Cardiac muscle cell (in vitro differentiated cells and primary cell): ENCODE measurements around the gene DDC. TPM values are rescaled to one million over a fixed set of nuclear protein-coding genes. Genes with fewer than 3 reads are reported as not detected.

Experiments used
- DNase-seq, 2 donors: peaks; one replicate each; pipeline versions ENCODE4 v3.0.0 to v3.0.0-alpha.2; 2010 to 2017; ENCODE audit warnings: low read depth in 1 of 2, low spot score in 1 of 2
- H3K27ac ChIP-seq: fragments of 200-600 bp; sonication (generic); 2 replicates; pipeline ENCODE4 v1.5.1; 2016
- H3K27me3 ChIP-seq: fragments of 200-600 bp; sonication (generic); 2 replicates; pipeline ENCODE4 v1.6.0; 2016; ENCODE audit warnings: control low read depth
- H3K36me3 ChIP-seq: fragments of 200-600 bp; sonication (generic); 2 replicates; pipeline ENCODE4 v1.5.1; 2016; ENCODE audit warnings: control low read depth
- H3K4me1 ChIP-seq: fragments of 200-600 bp; sonication (generic); 2 replicates; pipeline ENCODE4 v1.8.1; 2017; ENCODE audit warnings: low read depth, mild to moderate bottlenecking, mixed run types
- H3K4me3 ChIP-seq: fragments of 200-600 bp; sonication (generic); 2 replicates; pipeline ENCODE4 v1.5.1; 2016; ENCODE audit warnings: mild to moderate bottlenecking
- H3K9me3 ChIP-seq: fragments of 200-600 bp; sonication (generic); 2 replicates; pipeline ENCODE4 v1.5.1; 2017; ENCODE audit warnings: low read depth, mild to moderate bottlenecking, control low read depth
- polyA plus RNA-seq: library from polyadenylated mRNA; unstranded; fragments of >200 nt; fragmentation: Nextera tagmentation; extraction: Ambion mirVana; gene quantifications from 2 replicates; pipeline ENCODE4 v1.2.1, GENCODE V29; 2016
- total RNA-seq: library from RNA; depleted of rRNA; stranded (reverse); fragments of >200 nt; gene quantifications from 2 replicates; pipeline ENCODE4 v1.2.3, GENCODE V29; 2016
- TF ChIP-seq, protein P1 (sequence below): IDR thresholded peaks from 2 replicates; pipeline ENCODE4 v1.5.1; 2012; ENCODE audit warnings: low read depth, mild to moderate bottlenecking, low read length

DDC gene
- total and polyA plus RNA-seq, 2 experiments from 2014 or later, result not detected

DNA sequence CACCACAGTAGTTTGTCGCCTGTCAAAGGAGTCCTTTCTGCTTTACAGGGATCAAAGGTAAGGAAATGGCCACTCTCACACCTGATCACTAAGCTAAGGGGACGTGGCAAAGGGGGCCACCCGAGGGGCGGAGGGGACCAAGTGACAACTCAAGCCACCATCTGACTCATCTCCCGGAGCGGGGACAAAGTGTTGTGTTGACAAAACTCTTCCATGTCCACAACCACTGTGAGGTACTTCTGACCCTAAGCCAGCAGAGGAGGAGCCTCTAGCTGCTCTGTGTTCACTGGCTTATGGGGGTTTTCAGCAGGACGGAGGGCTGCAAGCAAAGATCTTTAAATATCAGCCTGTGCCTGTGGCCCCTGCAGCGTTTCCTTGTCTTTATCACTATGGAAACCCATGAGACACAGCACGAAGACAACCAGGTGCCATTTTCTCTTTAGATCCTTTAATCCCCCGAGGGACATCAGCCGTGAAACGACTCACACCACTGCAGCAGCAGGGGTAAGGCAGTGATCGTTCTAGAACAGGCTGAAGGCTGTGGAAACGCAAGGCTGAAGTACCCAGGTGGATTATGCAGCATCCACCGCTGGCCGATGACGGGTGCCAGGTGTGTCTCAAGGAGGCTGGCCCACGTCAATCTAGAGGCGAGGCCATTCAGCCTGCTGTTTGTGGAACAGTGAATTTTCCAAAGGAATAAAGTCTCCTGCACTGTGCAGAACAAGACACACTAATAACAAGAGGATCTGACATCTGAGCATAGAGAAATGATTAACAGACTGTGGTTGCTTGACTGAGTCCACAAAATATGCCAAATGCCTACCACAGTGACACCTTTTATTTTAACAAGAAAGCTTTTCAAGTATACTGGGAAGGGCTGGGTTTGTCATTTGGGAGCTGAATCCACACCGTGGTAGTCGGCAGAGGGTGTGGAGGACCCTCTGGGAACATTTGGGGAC is 26.6 kb upstream of the DDC start:
- H3K4me1 ChIP-seq, result no peaks in the 10 kb centered on the region
- H3K27me3 ChIP-seq, result no peaks in the 10 kb centered on the region
- no peak overlapping the region for H3K4me3 ChIP-seq
- H3K36me3 ChIP-seq, result peaks cover 4% of the 10 kb centered on the region
- DNase-seq, result no peak
- no peak overlapping the region for H3K27ac ChIP-seq
- TF ChIP-seq, protein P1, sequence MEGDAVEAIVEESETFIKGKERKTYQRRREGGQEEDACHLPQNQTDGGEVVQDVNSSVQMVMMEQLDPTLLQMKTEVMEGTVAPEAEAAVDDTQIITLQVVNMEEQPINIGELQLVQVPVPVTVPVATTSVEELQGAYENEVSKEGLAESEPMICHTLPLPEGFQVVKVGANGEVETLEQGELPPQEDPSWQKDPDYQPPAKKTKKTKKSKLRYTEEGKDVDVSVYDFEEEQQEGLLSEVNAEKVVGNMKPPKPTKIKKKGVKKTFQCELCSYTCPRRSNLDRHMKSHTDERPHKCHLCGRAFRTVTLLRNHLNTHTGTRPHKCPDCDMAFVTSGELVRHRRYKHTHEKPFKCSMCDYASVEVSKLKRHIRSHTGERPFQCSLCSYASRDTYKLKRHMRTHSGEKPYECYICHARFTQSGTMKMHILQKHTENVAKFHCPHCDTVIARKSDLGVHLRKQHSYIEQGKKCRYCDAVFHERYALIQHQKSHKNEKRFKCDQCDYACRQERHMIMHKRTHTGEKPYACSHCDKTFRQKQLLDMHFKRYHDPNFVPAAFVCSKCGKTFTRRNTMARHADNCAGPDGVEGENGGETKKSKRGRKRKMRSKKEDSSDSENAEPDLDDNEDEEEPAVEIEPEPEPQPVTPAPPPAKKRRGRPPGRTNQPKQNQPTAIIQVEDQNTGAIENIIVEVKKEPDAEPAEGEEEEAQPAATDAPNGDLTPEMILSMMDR, result no peak
- no peaks in the 10 kb centered on the region for H3K9me3 ChIP-seq

DNA sequence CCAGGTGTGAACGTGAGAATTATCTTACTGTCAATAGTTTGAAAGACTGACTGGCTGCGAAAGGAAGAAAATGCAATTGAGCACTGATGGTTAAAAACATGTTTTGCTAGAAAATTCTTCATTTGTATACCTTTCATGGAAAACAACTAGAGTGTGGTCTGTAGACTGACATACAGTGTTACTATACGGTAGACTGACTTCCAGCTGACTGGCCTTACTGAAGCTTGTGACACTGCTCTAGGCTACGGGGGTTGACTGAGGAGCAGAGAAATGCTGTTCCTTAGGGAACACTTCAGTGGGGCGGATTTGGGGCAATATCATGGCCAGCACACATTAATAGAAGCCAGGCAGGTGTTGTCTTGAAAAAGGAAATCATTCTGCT is 25.9 kb upstream of the DDC start:
- Histone ChIP-seq H3K36me3 (peaks cover 4% of the 10 kb centered on the region), H3K9me3 (no peaks in the 10 kb centered on the region), H3K4me1 (no peaks in the 10 kb centered on the region), H3K27ac (no peak overlapping the region), H3K27me3 (no peaks in the 10 kb centered on the region), H3K4me3 (no peak overlapping the region)
- TF ChIP-seq, protein P1, result no peak
- no peak for DNase-seq

DNA sequence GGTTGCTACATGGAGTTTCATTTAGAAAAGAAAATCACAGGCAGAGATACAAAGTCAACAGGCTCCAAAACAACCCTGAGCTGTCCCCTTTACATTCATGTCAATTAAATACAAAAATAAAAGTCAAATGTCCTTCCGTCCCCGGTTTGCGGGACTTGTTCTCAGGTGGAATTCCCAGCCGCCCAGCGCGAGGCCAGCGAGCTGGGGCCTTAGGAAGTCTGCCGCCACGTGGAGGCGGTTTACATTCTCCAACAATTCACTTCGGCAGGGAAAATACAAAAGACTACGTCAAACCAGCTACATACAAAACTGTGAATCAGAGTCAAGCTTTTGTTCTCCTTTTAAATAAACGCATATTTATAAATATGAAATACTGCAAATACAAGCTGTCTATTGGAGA is 25.3 kb upstream of the DDC start:
- H3K9me3 ChIP-seq, result no peaks in the 10 kb centered on the region
- no peaks in the 10 kb centered on the region for H3K27me3 ChIP-seq
- no peaks in the 10 kb centered on the region for H3K4me1 ChIP-seq
- no peak for DNase-seq
- no peak overlapping the region for H3K27ac ChIP-seq
- H3K4me3 ChIP-seq, result no peak overlapping the region
- peaks cover 4% of the 10 kb centered on the region for H3K36me3 ChIP-seq
- TF ChIP-seq, protein P1, result no peak

- H3K27ac ChIP-seq, result no peak overlapping the region
- DNase-seq, result no peak
- no peak overlapping the region for H3K4me3 ChIP-seq
- TF ChIP-seq, protein P1, result no peak
- H3K27me3 ChIP-seq, result no peaks in the 10 kb centered on the region
- H3K36me3 ChIP-seq, result no peaks in the 10 kb centered on the region
- no peaks in the 10 kb centered on the region for H3K9me3 ChIP-seq
- H3K4me1 ChIP-seq, result no peaks in the 10 kb centered on the region
Measured at GRCh38 chr7:50589364-50589763, 24.2 kb upstream of the DDC start.

GRCh38 chr7:50588937-50589336 is 23.7 kb upstream of the DDC start:
- no peaks in the 10 kb centered on the region for H3K4me1 ChIP-seq
- H3K9me3 ChIP-seq, result no peaks in the 10 kb centered on the region
- H3K27ac ChIP-seq, result no peak overlapping the region
- no peaks in the 10 kb centered on the region for H3K36me3 ChIP-seq
- H3K27me3 ChIP-seq, result no peaks in the 10 kb centered on the region
- no peak for DNase-seq
- TF ChIP-seq, protein P1, result peak; percentile 20
- H3K4me3 ChIP-seq, result no peak overlapping the region
